ENCODE measurements around the gene MOGAT3. TPM values are rescaled to one million over a fixed set of nuclear protein-coding genes. Genes with fewer than 3 reads are reported as not detected.
"Not testable (repeated sequence)": the region's sequence is repeated elsewhere in the genome, so short reads cannot be mapped to it uniquely, and the experiment has no call there.

Gene MOGAT3
- total RNA-seq, 1 experiment from 2014 or later = 0.81 TPM

DNA sequence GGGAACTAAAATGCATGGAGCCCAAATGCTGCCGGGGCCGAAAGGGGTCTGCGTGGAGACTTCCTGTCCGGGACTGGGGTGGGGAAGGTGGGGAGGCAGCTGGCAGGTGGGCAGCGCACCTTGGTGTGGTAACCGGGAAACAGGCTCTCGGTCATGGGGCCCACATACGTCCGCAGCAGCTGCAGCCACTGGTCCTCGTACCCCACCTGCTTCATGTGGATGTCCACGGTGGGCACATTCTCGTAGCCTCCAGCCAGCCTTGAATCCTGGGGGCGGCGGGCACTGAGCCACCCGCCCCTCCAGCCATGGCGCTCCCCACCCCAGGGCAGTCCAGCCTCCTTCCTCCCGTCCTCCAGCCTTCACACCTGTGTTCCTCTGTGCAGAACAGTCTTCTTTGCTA is 6.6 kb upstream of the MOGAT3 start (continued):
- TF ChIP-seq, protein P1, sequence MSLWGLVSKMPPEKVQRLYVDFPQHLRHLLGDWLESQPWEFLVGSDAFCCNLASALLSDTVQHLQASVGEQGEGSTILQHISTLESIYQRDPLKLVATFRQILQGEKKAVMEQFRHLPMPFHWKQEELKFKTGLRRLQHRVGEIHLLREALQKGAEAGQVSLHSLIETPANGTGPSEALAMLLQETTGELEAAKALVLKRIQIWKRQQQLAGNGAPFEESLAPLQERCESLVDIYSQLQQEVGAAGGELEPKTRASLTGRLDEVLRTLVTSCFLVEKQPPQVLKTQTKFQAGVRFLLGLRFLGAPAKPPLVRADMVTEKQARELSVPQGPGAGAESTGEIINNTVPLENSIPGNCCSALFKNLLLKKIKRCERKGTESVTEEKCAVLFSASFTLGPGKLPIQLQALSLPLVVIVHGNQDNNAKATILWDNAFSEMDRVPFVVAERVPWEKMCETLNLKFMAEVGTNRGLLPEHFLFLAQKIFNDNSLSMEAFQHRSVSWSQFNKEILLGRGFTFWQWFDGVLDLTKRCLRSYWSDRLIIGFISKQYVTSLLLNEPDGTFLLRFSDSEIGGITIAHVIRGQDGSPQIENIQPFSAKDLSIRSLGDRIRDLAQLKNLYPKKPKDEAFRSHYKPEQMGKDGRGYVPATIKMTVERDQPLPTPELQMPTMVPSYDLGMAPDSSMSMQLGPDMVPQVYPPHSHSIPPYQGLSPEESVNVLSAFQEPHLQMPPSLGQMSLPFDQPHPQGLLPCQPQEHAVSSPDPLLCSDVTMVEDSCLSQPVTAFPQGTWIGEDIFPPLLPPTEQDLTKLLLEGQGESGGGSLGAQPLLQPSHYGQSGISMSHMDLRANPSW (CRISPR knock-in tag; conservative IDR thresholded peaks at IDR 0.05; ENCODE audit: low read depth) = no peak
- TF ChIP-seq, protein P2, sequence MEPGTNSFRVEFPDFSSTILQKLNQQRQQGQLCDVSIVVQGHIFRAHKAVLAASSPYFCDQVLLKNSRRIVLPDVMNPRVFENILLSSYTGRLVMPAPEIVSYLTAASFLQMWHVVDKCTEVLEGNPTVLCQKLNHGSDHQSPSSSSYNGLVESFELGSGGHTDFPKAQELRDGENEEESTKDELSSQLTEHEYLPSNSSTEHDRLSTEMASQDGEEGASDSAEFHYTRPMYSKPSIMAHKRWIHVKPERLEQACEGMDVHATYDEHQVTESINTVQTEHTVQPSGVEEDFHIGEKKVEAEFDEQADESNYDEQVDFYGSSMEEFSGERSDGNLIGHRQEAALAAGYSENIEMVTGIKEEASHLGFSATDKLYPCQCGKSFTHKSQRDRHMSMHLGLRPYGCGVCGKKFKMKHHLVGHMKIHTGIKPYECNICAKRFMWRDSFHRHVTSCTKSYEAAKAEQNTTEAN (CRISPR knock-in tag; IDR thresholded peaks at IDR 0.05) = no peak
- no peak for TF ChIP-seq JUN (CRISPR knock-in tag; IDR thresholded peaks at IDR 0.05)

DNA sequence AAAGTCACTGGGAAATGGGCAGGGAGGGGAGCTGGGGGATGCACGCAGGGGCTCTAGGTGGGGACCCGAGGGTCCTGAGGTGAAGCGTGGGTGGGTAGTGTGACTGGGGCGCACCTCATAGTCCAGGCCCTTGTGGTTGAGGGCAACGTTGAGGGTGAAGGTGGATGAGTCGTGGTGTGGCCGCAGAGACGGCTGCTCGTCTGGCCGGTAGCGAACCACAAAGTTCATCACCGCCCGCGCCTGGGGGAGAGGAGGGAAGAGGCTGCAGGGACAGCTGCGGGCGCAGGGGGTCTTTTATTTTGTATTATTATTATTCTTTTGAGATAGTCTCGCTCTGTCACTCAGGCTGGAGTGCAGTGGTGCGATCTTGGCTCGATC is 5.8 kb upstream of the MOGAT3 start:
- Mint-ChIP-seq H3K27me3 (ENCODE audit: low read depth) (peaks cover 12% of the 10 kb centered on the region), H3K4me1 (peaks cover 7% of the 10 kb centered on the region), H3K36me3 (peaks cover 3% of the 10 kb centered on the region; the same call in 1 of the 2 replicates), H3K4me3 (no peak overlapping the region), H3K9me3 (no peaks in the 10 kb centered on the region), H3K27ac (peak overlapping the region; percentile 53; the same call in 1 of the 2 replicates)
- no peak for DNase-seq (ENCODE audit: low spot score)
- ATAC-seq = no peak
- ChIA-PET POLR2A (interaction anchor here (1.1 kb wide), 1 partner anchor 11 kb away, joined by 3 read pairs; the partner anchor contains the start of gene PLOD3), CTCF (interaction anchor here (1.2 to 2.0 kb wide), 3 partner anchors 9 to 76 kb away, joined by 3 to 9 read pairs (median 4); no protein-coding TSS in a partner anchor)
- no peak for TF ChIP-seq CREM (CRISPR knock-in tag; IDR thresholded peaks at IDR 0.05)
- no peak for TF ChIP-seq ESRRA (CRISPR knock-in tag; IDR thresholded peaks at IDR 0.05; ENCODE audit: borderline replicate concordance)
- TF ChIP-seq RORB (CRISPR knock-in tag; IDR thresholded peaks at IDR 0.05) = no peak

DNA sequence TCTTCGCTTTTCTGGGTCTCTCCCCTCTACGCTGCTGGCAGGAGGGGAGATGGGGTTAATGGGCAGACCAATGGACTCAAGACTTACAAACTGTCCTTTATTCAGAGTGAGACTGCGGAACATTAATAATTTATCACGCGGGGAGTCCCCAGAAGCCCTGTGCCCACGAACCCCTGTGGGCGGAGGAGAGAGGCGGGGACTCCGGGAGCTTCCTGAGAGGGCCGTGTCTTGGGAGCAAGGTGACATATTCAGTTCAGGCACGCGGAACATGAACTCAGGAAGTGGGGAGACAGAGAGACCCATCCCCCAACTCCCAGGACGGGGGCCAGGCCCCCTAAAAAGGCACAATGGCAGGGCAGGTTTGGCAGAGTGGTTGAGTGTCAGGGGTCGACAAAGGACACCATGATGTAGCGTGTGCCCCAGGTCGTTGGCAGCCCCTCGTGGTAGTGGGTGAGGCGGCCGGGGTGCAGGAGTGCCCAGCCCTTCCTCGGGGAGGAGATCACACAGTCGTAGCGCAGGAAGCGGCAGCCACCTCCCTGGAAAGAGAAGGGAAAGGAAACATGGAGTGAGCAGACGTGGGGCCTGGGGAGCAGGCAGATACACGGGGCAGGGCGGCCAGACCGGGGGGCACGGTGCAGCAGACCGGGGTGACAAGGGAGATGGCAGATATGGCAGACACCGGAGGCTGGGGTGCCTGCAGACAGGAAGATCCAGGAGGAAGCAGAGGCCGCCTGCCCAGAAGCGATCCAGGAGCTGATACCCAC is 5.2 kb upstream of the MOGAT3 start:
- Mint-ChIP-seq H3K4me3 (no peak overlapping the region), H3K36me3 (peaks cover 3% of the 10 kb centered on the region; the same call in 1 of the 2 replicates), H3K27me3 (ENCODE audit: low read depth) (peaks cover 16% of the 10 kb centered on the region), H3K27ac (peak overlapping the region; percentile 69), H3K4me1 (peaks cover 13% of the 10 kb centered on the region), H3K9me3 (no peaks in the 10 kb centered on the region)
- ChIA-PET CTCF (interaction anchor here (0.7 to 2.0 kb wide), 5 partner anchors 10 to 84 kb away, joined by 3 to 9 read pairs (median 4); no protein-coding TSS in a partner anchor), POLR2A (interaction anchor here (1.1 kb wide), 1 partner anchor 11 kb away, joined by 3 read pairs; the partner anchor contains the start of gene PLOD3)
- ATAC-seq (no peak), DNase-seq (ENCODE audit: low spot score) (no peak)
- TF ChIP-seq, protein P3, sequence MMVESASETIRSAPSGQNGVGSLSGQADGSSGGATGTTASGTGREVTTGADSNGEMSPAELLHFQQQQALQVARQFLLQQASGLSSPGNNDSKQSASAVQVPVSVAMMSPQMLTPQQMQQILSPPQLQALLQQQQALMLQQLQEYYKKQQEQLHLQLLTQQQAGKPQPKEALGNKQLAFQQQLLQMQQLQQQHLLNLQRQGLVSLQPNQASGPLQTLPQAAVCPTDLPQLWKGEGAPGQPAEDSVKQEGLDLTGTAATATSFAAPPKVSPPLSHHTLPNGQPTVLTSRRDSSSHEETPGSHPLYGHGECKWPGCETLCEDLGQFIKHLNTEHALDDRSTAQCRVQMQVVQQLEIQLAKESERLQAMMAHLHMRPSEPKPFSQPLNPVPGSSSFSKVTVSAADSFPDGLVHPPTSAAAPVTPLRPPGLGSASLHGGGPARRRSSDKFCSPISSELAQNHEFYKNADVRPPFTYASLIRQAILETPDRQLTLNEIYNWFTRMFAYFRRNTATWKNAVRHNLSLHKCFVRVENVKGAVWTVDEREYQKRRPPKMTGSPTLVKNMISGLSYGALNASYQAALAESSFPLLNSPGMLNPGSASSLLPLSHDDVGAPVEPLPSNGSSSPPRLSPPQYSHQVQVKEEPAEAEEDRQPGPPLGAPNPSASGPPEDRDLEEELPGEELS (CRISPR knock-in tag; IDR thresholded peaks at IDR 0.05) = no peak
- TF ChIP-seq OVOL2 (CRISPR knock-in tag; IDR thresholded peaks at IDR 0.05; ENCODE audit: borderline replicate concordance) = no peak
- TF ChIP-seq, protein P4, sequence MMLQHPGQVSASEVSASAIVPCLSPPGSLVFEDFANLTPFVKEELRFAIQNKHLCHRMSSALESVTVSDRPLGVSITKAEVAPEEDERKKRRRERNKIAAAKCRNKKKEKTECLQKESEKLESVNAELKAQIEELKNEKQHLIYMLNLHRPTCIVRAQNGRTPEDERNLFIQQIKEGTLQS (CRISPR knock-in tag; conservative IDR thresholded peaks at IDR 0.05) = no peak
- TF ChIP-seq NR3C1 (CRISPR knock-in tag; conservative IDR thresholded peaks at IDR 0.05; ENCODE audit: low read depth) = no peak
- no peak for TF ChIP-seq GTF2I (CRISPR knock-in tag; conservative IDR thresholded peaks at IDR 0.05)

DNA sequence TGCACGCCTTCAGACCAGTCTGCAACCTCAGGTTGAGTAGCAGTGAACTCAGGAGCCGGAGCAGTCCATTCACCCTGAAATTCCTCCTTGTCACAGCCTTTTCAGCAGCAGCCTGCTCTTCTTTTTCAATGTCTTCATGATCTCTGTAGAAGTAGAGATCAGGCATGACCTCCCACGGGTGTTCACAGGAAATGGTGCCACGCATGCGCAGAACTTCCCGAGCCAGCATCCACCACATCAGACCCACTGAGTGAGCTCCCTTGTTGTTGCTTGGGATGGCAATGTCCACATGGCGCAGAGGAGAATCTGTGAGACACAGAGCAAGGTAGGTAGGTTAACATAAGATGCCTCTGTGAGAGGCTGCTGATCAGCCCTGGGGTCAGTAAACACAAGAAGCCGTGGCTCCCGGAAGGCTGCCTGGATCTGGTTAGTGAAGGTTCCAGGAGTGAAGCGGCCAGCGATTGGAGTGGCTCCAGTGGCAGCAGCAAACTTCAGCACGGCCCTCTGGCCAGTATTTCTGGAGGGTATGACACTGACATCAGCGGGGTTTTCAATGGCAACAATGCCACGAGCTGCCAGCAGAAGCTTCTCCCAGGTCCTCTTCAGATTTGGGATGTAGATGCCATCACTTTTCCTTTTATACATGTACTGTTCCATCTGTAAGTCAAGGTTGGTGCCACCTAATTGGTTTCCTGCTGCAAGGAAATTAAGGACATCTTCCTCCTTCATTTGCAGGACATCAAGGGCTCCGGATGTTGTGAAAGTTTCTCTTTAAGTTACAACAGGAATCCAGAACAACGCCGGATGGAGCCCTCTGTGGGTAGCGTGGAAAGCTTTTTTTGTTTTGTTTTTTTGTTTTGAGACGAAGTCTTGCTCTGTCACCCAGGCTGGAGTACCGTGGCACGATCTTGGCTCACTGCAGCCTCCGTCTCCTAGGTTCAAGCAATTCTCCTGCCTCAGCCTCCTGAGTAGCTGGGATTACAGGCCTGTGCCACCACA is 3.2 kb upstream of the MOGAT3 start:
- CTCF ChIA-PET = interaction anchor here (0.6 to 5.3 kb wide), 8 partner anchors 12 to 1571 kb away, joined by 3 to 57 read pairs (median 5); partner anchors contain the start of genes FIS1, PLOD3 and ZNHIT1
- H3K36me3 Mint-ChIP-seq; H3K4me3 Mint-ChIP-seq; ATAC-seq; H3K9me3 Mint-ChIP-seq; DNase-seq (ENCODE audit: low spot score); POLR2A ChIA-PET: not testable (repeated sequence)
- H3K4me1 Mint-ChIP-seq = peaks cover 26% of the 10 kb centered on the region
- H3K27ac Mint-ChIP-seq = peak overlapping the region; percentile 80
- peaks cover 16% of the 10 kb centered on the region for H3K27me3 Mint-ChIP-seq (ENCODE audit: low read depth)
